ENCODE results near the gene REEP5.

- no peak for TF ChIP-seq HDGF (IDR thresholded peaks at IDR 0.05; ENCODE audit: borderline replicate concordance)
- no peak for TF ChIP-seq ELF4 (IDR thresholded peaks at IDR 0.05)
- TF ChIP-seq TARDBP (IDR thresholded peaks at IDR 0.05), result no peak
- no peak for TF ChIP-seq SP1 (IDR thresholded peaks at IDR 0.05)
- no peak for TF ChIP-seq FOXA1 (IDR thresholded peaks at IDR 0.05)
- no peak for TF ChIP-seq CTBP1 (IDR thresholded peaks at IDR 0.05; ENCODE audit: borderline replicate concordance)
- no peak for TF ChIP-seq ARNT (IDR thresholded peaks at IDR 0.05)
- TF ChIP-seq BHLHE40 (IDR thresholded peaks at IDR 0.05; ENCODE audit: borderline replicate concordance), result no peak
- no peak for TF ChIP-seq FOXK2 (IDR thresholded peaks at IDR 0.05)
- no peak for TF ChIP-seq ZNF384 (IDR thresholded peaks at IDR 0.05)
Measured at GRCh38 chr5:112847306-112847705, 74.7 kb downstream of the REEP5 start.
